CD14-positive monocyte (primary cell): Measurements from ENCODE around the gene C2orf66. TPM values are rescaled to one million over a fixed set of nuclear protein-coding genes. Genes with fewer than 3 reads are reported as not detected.

ENCODE experiments used
- DNase-seq, 3 donors: peaks; one replicate each; pipeline ENCODE4 v3.0.0-alpha.2; 2011 to 2022
- H2AFZ ChIP-seq: 2 replicates; pipeline ENCODE4 v1.6.0; 2012; ENCODE audit warnings: mild to moderate bottlenecking, low read depth, low read length, inconsistent platforms; ENCODE audit not compliant: insufficient read depth, poor library complexity, severe bottlenecking
- H3K27ac ChIP-seq, 2 donors: 1 replicate in 1 of 2; 2 replicates in 1 of 2; pipeline ENCODE4 v1.5.1; 2012 to 2013; ENCODE audit warnings: low read length in 2 of 2, control low read depth in 1 of 2, inconsistent platforms in 1 of 2, low read depth in 1 of 2, mild to moderate bottlenecking in 1 of 2
- H3K27me3 ChIP-seq, 2 donors: one replicate each; pipeline versions ENCODE4 v1.6.0 to v1.6.1; 2011 to 2013; ENCODE audit warnings: low read length in 2 of 2; ENCODE audit not compliant: control insufficient read depth in 2 of 2, insufficient read depth in 2 of 2
- H3K36me3 ChIP-seq, 2 donors: replicated peaks in 1 of 2; 1 replicate in 1 of 2; 2 replicates in 1 of 2; pipeline versions ENCODE4 v1.5.1 to v1.6.1; 2012 to 2013; ENCODE audit warnings: low read length in 2 of 2, control low read depth in 1 of 2, inconsistent platforms in 1 of 2, mild to moderate bottlenecking in 1 of 2; ENCODE audit not compliant: insufficient read depth in 2 of 2, control insufficient read depth in 1 of 2
- H3K4me1 ChIP-seq, 2 donors: 1 replicate in 1 of 2; 2 replicates in 1 of 2; pipeline versions ENCODE4 v1.5.1 to v1.6.1; 2012 to 2013; ENCODE audit warnings: low read length in 2 of 2, control low read depth in 1 of 2, inconsistent platforms in 1 of 2, mild to moderate bottlenecking in 1 of 2, moderate library complexity in 1 of 2; ENCODE audit not compliant: insufficient read depth in 2 of 2, control insufficient read depth in 1 of 2
- H3K4me2 ChIP-seq: replicated peaks from 2 replicates; pipeline ENCODE3; 2012; ENCODE audit warnings: low read length, moderate library complexity, mild to moderate bottlenecking; ENCODE audit not compliant: poor library complexity, severe bottlenecking; ENCODE audit errors: extremely low read depth
- H3K4me3 ChIP-seq, 3 experiments: fragments of 200-600 bp in 1 of 3; sonication (generic) in 1 of 3; replicated peaks in 1 of 3; 1 replicate in 2 of 3; 2 replicates in 1 of 3; pipeline ENCODE4 v1.5.1; 2011 to 2013; ENCODE audit warnings: low read length in 3 of 3, mild to moderate bottlenecking in 3 of 3, control low read depth in 2 of 3, low read depth in 2 of 3, inconsistent platforms in 1 of 3, moderate library complexity in 1 of 3
- H3K79me2 ChIP-seq: 2 replicates; pipeline ENCODE4 v1.6.0; 2012; ENCODE audit warnings: mild to moderate bottlenecking, control low read depth, inconsistent platforms, low read length, moderate library complexity; ENCODE audit not compliant: insufficient read depth
- H3K9ac ChIP-seq: 2 replicates; pipeline ENCODE4 v1.6.0; 2017; ENCODE audit warnings: low read length, mild to moderate bottlenecking; ENCODE audit not compliant: insufficient read depth, poor library complexity, severe bottlenecking
- H3K9me3 ChIP-seq, 2 donors: replicated peaks in 1 of 2; 1 replicate in 1 of 2; 2 replicates in 1 of 2; pipeline versions ENCODE4 v1.5.1 to v1.6.1; 2012 to 2013; ENCODE audit warnings: low read length in 2 of 2, control low read depth in 1 of 2; ENCODE audit not compliant: control insufficient read depth in 1 of 2, insufficient read depth in 1 of 2
- H4K20me1 ChIP-seq: 2 replicates; pipeline ENCODE4 v1.6.0; 2012; ENCODE audit warnings: mild to moderate bottlenecking, low read length, control low read depth, moderate library complexity; ENCODE audit not compliant: insufficient read depth
- H3K27ac Mint-ChIP-seq, 7 donors: one replicate each; pipeline ENCODE4 v1.8.0; 2020; ENCODE audit warnings: mild to moderate bottlenecking in 7 of 7, mixed read lengths in 7 of 7, moderate library complexity in 6 of 7, inconsistent platforms in 2 of 7
- H3K27me3 Mint-ChIP-seq, 3 donors: one replicate each; pipeline ENCODE4 v1.8.0; 2021 to 2022; ENCODE audit warnings: low read depth in 3 of 3, mild to moderate bottlenecking in 3 of 3, mixed read lengths in 3 of 3, moderate library complexity in 3 of 3, inconsistent platforms in 1 of 3
- H3K36me3 Mint-ChIP-seq, 2 donors: one replicate each; pipeline ENCODE4 v1.8.0; 2020; ENCODE audit warnings: mixed read lengths in 2 of 2, inconsistent platforms in 1 of 2, mild to moderate bottlenecking in 1 of 2
- H3K4me1 Mint-ChIP-seq: one replicate; pipeline ENCODE4 v1.8.0; 2020; ENCODE audit warnings: mild to moderate bottlenecking, mixed read lengths
- H3K4me3 Mint-ChIP-seq, 2 donors: one replicate each; pipeline ENCODE4 v1.8.0; 2020; ENCODE audit warnings: mild to moderate bottlenecking in 2 of 2, mixed read lengths in 2 of 2, moderate library complexity in 1 of 2
- H3K9me3 Mint-ChIP-seq, 7 donors: one replicate each; pipeline ENCODE4 v1.8.0; 2020 to 2022; ENCODE audit warnings: mixed read lengths in 7 of 7, mild to moderate bottlenecking in 6 of 7, moderate library complexity in 6 of 7, inconsistent platforms in 2 of 7
- CTCF ChIP-seq: fragments of 200-600 bp; IDR thresholded peaks from one replicate; pipeline ENCODE4 v1.8.0; 2022; ENCODE audit warnings: antibody characterized with exemption, mild to moderate bottlenecking
- WGBS: methylation state at CpG from one replicate; pipeline ENCODE4 v1.1.5; 2013; ENCODE audit warnings: missing lambda C conversion rate; ENCODE audit not compliant: insufficient coverage; 5-methylcytosine and 5-hydroxymethylcytosine counted together
- intact Hi-C, 2 donors: fragments of 100-400 bp; cut with micrococcal nuclease; formaldehyde crosslinking; loops; one replicate each; pipeline versions ENCODE4 v1.15.0 to v1.15.1; 2023
- polyA minus RNA-seq: library from RNA; depleted of rRNA, polyadenylated mRNA; stranded (reverse); fragments of >200 nt; gene quantifications from 2 replicates; pipeline ENCODE4 v1.2.3, GENCODE V29; 2012
- polyA plus RNA-seq, 3 donors: library from polyadenylated mRNA; depleted of rRNA in 1 of 3; unstranded in 2 of 3; stranded (reverse) in 1 of 3; fragments of 300-500 nt in 2 of 3; fragments of >200 nt in 1 of 3; fragmentation: Illumina TruSeq in 2 of 3; gene quantifications; 1 replicate in 2 of 3; 2 replicates in 1 of 3; pipeline ENCODE4 v1.2.3, GENCODE V29; 2012 to 2021
- total RNA-seq, 12 experiments: library from RNA in 1 of 12; stranded (reverse) in 1 of 12; fragments of 120-200 nt in 1 of 12; gene quantifications; one replicate each; pipeline ENCODE4 v1.2.4 and lab custom pipeline; 2013 to 2026; ENCODE audit warnings: mixed read lengths in 6 of 12, inconsistent platforms in 1 of 12

The C2orf66 gene
- not detected for total RNA-seq (2013)
- polyA plus RNA-seq (not detected), polyA minus RNA-seq (not detected in 2 replicates), total RNA-seq (lab: John Stamatoyannopoulos, UW) (0 to 0.90 (median 0.25) reads per million in 11 experiments)

- WGBS: no CpG with 5 or more reads among the region's 1 CpG
- Histone ChIP-seq H3K36me3 (no peaks in the 10 kb centered on the region), H3K27ac (no peak within 1 kb of the TSS), H3K79me2 (no peaks in the 10 kb centered on the region), H4K20me1 (no peaks in the 10 kb centered on the region), H3K9ac (no peak within 1 kb of the TSS), H2AFZ (no peak within 1 kb of the TSS), H3K9me3 (no peaks in the 10 kb centered on the region), H3K4me2 (no peak within 1 kb of the TSS), H3K27me3 (no peaks in the 10 kb centered on the region), H3K4me1 (no peaks in the 10 kb centered on the region), H3K4me3 (no peak within 1 kb of the TSS)
- Mint-ChIP-seq H3K4me3 (no peak within 1 kb of the TSS), H3K4me1 (no peaks in the 10 kb centered on the region), H3K27me3 (peaks cover 2 to 7% (median 3%) of the 10 kb centered on the region in 3 donors), H3K27ac (no peak within 1 kb of the TSS), H3K36me3 (no peaks in the 10 kb centered on the region), H3K9me3 (peaks cover 0 to 10% (median 2%) of the 10 kb centered on the region in 7 donors)
- no peak for TF ChIP-seq CTCF
- no peak for DNase-seq
- intact Hi-C loops: no loop called here
Observed at GRCh38 chr2:196809260-196809659, at the start of gene C2orf66. Gene C2orf66 (minus strand): TSS chr2:196809355. CDS start chr2:196809336, 19 bp downstream.

- Histone ChIP-seq H4K20me1 (no peaks in the 10 kb centered on the region), H3K9ac (no peak overlapping the region), H2AFZ (no peak overlapping the region), H3K4me2 (no peak overlapping the region), H3K27ac (no peak overlapping the region), H3K79me2 (no peaks in the 10 kb centered on the region), H3K27me3 (no peaks in the 10 kb centered on the region), H3K9me3 (peaks cover 4 to 7% of the 10 kb centered on the region in 2 donors), H3K4me3 (no peak overlapping the region), H3K36me3 (no peaks in the 10 kb centered on the region), H3K4me1 (no peaks in the 10 kb centered on the region)
- H3K4me1 Mint-ChIP-seq: peaks cover 4% of the 10 kb centered on the region
- DNase-seq: no peak
- TF ChIP-seq CTCF: no peak
- H3K4me3 Mint-ChIP-seq: no peak overlapping the region
- peaks cover 8 to 11% of the 10 kb centered on the region in 2 donors for H3K36me3 Mint-ChIP-seq
- H3K9me3 Mint-ChIP-seq: peaks cover 4 to 14% (median 7%) of the 10 kb centered on the region in 7 donors
- no CpG with 5 or more reads among the region's 1 CpG for WGBS
- intact Hi-C loops: no loop called here
- peaks cover 0 to 1% (median 1%) of the 10 kb centered on the region in 3 donors for H3K27me3 Mint-ChIP-seq
- H3K27ac Mint-ChIP-seq: no peak overlapping the region
Observed at GRCh38 chr2:196854629-196855028, 45.5 kb upstream of the C2orf66 start.
